Motor neuron (in vitro differentiated cells): ENCODE measurements around the gene VPS35L. TPM values are rescaled to one million over a fixed set of nuclear protein-coding genes. Genes with fewer than 3 reads are reported as not detected.

Experiments
- ATAC-seq, 8 experiments: fragments of 200-7000 bp; cut with Tn5 transposase; replicated peaks in 6 of 8; 2 replicates each; pipeline ENCODE4 v1.8.0; 2021; ENCODE audit warnings: mild to moderate bottlenecking in 8 of 8, moderate library complexity in 8 of 8
- H3K27ac ChIP-seq, 2 donors: fragments of 250-450 bp; sonication (Bioruptor Pico); 2 replicates each; pipeline ENCODE4 v1.9.0; 2021; ENCODE audit warnings: antibody characterized with exemption in 2 of 2, mild to moderate bottlenecking in 2 of 2, moderate library complexity in 1 of 2
- H3K4me1 ChIP-seq, 2 donors: fragments of 250-450 bp; sonication (Bioruptor Pico); replicated peaks in 1 of 2; 2 replicates each; pipeline ENCODE4 v1.6.1; 2021; ENCODE audit warnings: antibody characterized with exemption in 2 of 2, mild to moderate bottlenecking in 2 of 2, moderate library complexity in 1 of 2
- H3K4me3 ChIP-seq, 5 donors: fragments of 250-450 bp; sonication (Bioruptor Pico); 2 replicates each; pipeline ENCODE4 v1.9.0; 2021; ENCODE audit warnings: antibody characterized with exemption in 5 of 5, mild to moderate bottlenecking in 5 of 5, moderate library complexity in 4 of 5
- WGBS, 10 experiments: fragments of 450-650 bp; shearing (Covaris generic); methylation state at CpG; one replicate each; pipeline ENCODE4 v1.0.0; 2022; 5-methylcytosine and 5-hydroxymethylcytosine counted together
- in situ Hi-C, 9 experiments: fragments of 400-800 bp; cut with MboI; loops; one replicate each; pipeline ENCODE4 v1.15.0; 2021; ENCODE audit warnings: low sequenced_read_pairs in 9 of 9, low pct_unique_long_range_greater_than_20kb in 2 of 9; ENCODE audit not compliant: unreplicated experiment in 9 of 9
- total RNA-seq, 8 experiments: library from RNA; unstranded; fragments of 300-600 nt; gene quantifications; 2 replicates each; pipeline versions ENCODE4 v1.2.3 to v1.2.4, GENCODE V29; 2022

VPS35L gene
- total RNA-seq, 8 experiments from 2014 or later, result 24.8 to 63.9 (median 42.2) TPM

GRCh38 chr16:19582050-19582831 is 26.7 kb downstream of the VPS35L start:
- Histone ChIP-seq H3K27ac (no peak overlapping the region), H3K4me3 (no peak overlapping the region), H3K4me1 (no peaks in the 10 kb centered on the region)
- ATAC-seq, result peak in 2 of 8 experiments; percentile 10 to 73
- 68 to 97% (median 78%) methylated on average over 2 to 10 of the region's 10 CpGs; no CpG with 5 or more reads in 1 of the 10 experiments for whole genome bisulfite sequencing, 10 experiments
- in situ Hi-C loops, result loop anchor here in 4 of 9 experiments (25.0 kb wide), 2 partner anchors 305 to 805 kb away; partner anchors contain the start of gene GPRC5B (in 3 of the 4)

GRCh38 chr16:19583665-19584300 is 28.3 kb downstream of the VPS35L start:
- WGBS, 10 experiments, result 0 to 100% (median 29%) methylated on average over 1 to 4 of the region's 5 CpGs; no CpG with 5 or more reads in 2 of the 10 experiments
- H3K4me1 ChIP-seq, result no peaks in the 10 kb centered on the region
- in situ Hi-C loops, result loop anchor here in 4 of 9 experiments (25.0 kb wide), 2 partner anchors 304 to 804 kb away; partner anchors contain the start of gene GPRC5B (in 3 of the 4)
- peak in 6 of 8 experiments; percentile 38 to 98 (median 63) for ATAC-seq
- no peak overlapping the region for H3K27ac ChIP-seq
- no peak overlapping the region for H3K4me3 ChIP-seq

GRCh38 chr16:19588661-19589060 is 33.2 kb downstream of the VPS35L start:
- Histone ChIP-seq H3K4me3 (no peak overlapping the region), H3K4me1 (no peaks in the 10 kb centered on the region), H3K27ac (no peak overlapping the region)
- WGBS, 10 experiments, result 33 to 98% (median 85%) methylated on average over 2 to 5 of the region's 5 CpGs; no CpG with 5 or more reads in 1 of the 10 experiments
- in situ Hi-C loops, result loop anchor here in 4 of 9 experiments (25.0 kb wide), 2 partner anchors 299 to 799 kb away; partner anchors contain the start of gene GPRC5B (in 3 of the 4)
- ATAC-seq, result peak in 2 of 8 experiments; percentile 38 to 64

GRCh38 chr16:19589106-19589505 is 33.6 kb downstream of the VPS35L start:
- H3K27ac ChIP-seq, result no peak overlapping the region
- 27 to 94% (median 90%) methylated on average over 1 to 5 of the region's 5 CpGs; no CpG with 5 or more reads in 1 of the 10 experiments for WGBS, 10 experiments

GRCh38 chr16:19589771-19590302 is 34.3 kb downstream of the VPS35L start:
- Histone ChIP-seq H3K4me3 (no peak overlapping the region), H3K27ac (no peak overlapping the region), H3K4me1 (no peaks in the 10 kb centered on the region)
- WGBS, 10 experiments, result 40 to 91% (median 80%) methylated on average over 1 to 4 of the region's 8 CpGs; no CpG with 5 or more reads in 3 of the 10 experiments
- in situ Hi-C loops, result loop anchor here in 4 of 9 experiments (25.0 kb wide), 2 partner anchors 297 to 797 kb away; partner anchors contain the start of gene GPRC5B (in 3 of the 4)
- ATAC-seq, result peak in 4 of 8 experiments; percentile 38 to 94 (median 66)

More at GRCh38 chr16:19589106-19589505, 33.6 kb downstream of the VPS35L start:
- H3K4me1 ChIP-seq, result no peaks in the 10 kb centered on the region
- no peak overlapping the region for H3K4me3 ChIP-seq
- ATAC-seq, result no peak
- in situ Hi-C loops, result loop anchor here in 4 of 9 experiments (25.0 kb wide), 2 partner anchors 298 to 798 kb away; partner anchors contain the start of gene GPRC5B (in 3 of the 4)

- WGBS, 10 experiments, result 60 to 100% (median 97%) methylated on average over 1 to 11 of the region's 19 CpGs; no CpG with 5 or more reads in 4 of the 10 experiments
- in situ Hi-C loops, result loop anchor here in 4 of 9 experiments (25.0 kb wide), 2 partner anchors 292 to 792 kb away; partner anchors contain the start of gene GPRC5B (in 3 of the 4)
Observed at GRCh38 chr16:19595043-19595767, 39.7 kb downstream of the VPS35L start.

GRCh38 chr16:19598805-19599510 is 43.5 kb downstream of the VPS35L start:
- Histone ChIP-seq H3K4me1 (no peaks in the 10 kb centered on the region), H3K27ac (no peak overlapping the region), H3K4me3 (no peak overlapping the region)
- no peak for ATAC-seq
- in situ Hi-C loops, result loop anchor here in 4 of 9 experiments (25.0 kb wide), 2 partner anchors 288 to 788 kb away; partner anchors contain the start of gene GPRC5B (in 3 of the 4)
- 65 to 100% (median 80%) methylated on average over 1 to 5 of the region's 6 CpGs; no CpG with 5 or more reads in 2 of the 10 experiments for WGBS, 10 experiments

More at GRCh38 chr16:19595043-19595767, 39.7 kb downstream of the VPS35L start:
- Histone ChIP-seq H3K4me1 (no peaks in the 10 kb centered on the region), H3K4me3 (no peak overlapping the region), H3K27ac (no peak overlapping the region)
- ATAC-seq, result peak in 1 of 8 experiments; percentile 21

GRCh38 chr16:19599968-19600716 is 44.6 kb downstream of the VPS35L start:
- no peak for ATAC-seq
- Histone ChIP-seq H3K4me1 (no peaks in the 10 kb centered on the region), H3K27ac (no peak overlapping the region), H3K4me3 (no peak overlapping the region)
- in situ Hi-C loops, result loop anchor here (10.0 to 25.0 kb wide), 3 partner anchors 285 to 787 kb away; partner anchors contain the start of gene GPRC5B (in 9 of the 9)
- WGBS, 10 experiments, result 29 to 100% (median 75%) methylated on average over 1 to 4 of the region's 5 CpGs; no CpG with 5 or more reads in 1 of the 10 experiments

GRCh38 chr16:19601083-19601976 is 45.8 kb downstream of the VPS35L start:
- in situ Hi-C loops, result loop anchor here in 7 of 9 experiments (10.0 to 25.0 kb wide), 3 partner anchors 283 to 786 kb away; partner anchors contain the start of gene GPRC5B (in 6 of the 7)
- ATAC-seq, result peak in 4 of 8 experiments; percentile 32 to 67 (median 51)
- 3 to 100% (median 69%) methylated on average over 1 to 10 of the region's 13 CpGs for WGBS, 10 experiments

GRCh38 chr16:19604911-19605310 is 49.4 kb downstream of the VPS35L start:
- ATAC-seq, result no peak
- Histone ChIP-seq H3K4me1 (no peaks in the 10 kb centered on the region), H3K4me3 (no peak overlapping the region), H3K27ac (no peak overlapping the region)
- 83 to 100% (median 98%) methylated on average over 1 to 4 of the region's 4 CpGs; no CpG with 5 or more reads in 1 of the 10 experiments for WGBS, 10 experiments
- in situ Hi-C loops, result loop anchor here in 7 of 9 experiments (10.0 to 25.0 kb wide), 3 partner anchors 280 to 782 kb away; partner anchors contain the start of gene GPRC5B (in 6 of the 7)

More at GRCh38 chr16:19601083-19601976, 45.8 kb downstream of the VPS35L start:
- Histone ChIP-seq H3K4me1 (no peaks in the 10 kb centered on the region), H3K4me3 (no peak overlapping the region), H3K27ac (no peak overlapping the region)
